Suprapubic skin (tissue), 3 donors: ENCODE results near the gene FOXJ1.

Experiments
- CTCF ChIP-seq, 2 donors: fragments of 200-600 bp in 1 of 2; fragments of 450-650 bp in 1 of 2; sonication (generic) in 1 of 2; IDR thresholded peaks; one replicate each; pipeline ENCODE4 v1.5.1; 2016 to 2019; ENCODE audit warnings: antibody characterized with exemption in 2 of 2, mild to moderate bottlenecking in 1 of 2, moderate library complexity in 1 of 2
- EP300 ChIP-seq: sonication (generic); formaldehyde crosslinking; IDR thresholded peaks from one replicate; pipeline ENCODE4 v1.6.1; 2017; ENCODE audit warnings: antibody characterized with exemption

- TF ChIP-seq EP300 (no peak), CTCF (IDR thresholded peaks at IDR 0.05) (no peak)
Observed at GRCh38 chr17:76152591-76152990, 11.5 kb upstream of the FOXJ1 start.
